CD14-positive monocyte (primary cell): ENCODE data around the gene SUPT6H. TPM values are rescaled to one million over a fixed set of nuclear protein-coding genes. Genes with fewer than 3 reads are reported as not detected.

Source experiments
- DNase-seq, 3 donors: peaks; one replicate each; pipeline ENCODE4 v3.0.0-alpha.2; 2011 to 2022
- H2AFZ ChIP-seq: 2 replicates; pipeline ENCODE4 v1.6.0; 2012; ENCODE audit warnings: mild to moderate bottlenecking, low read depth, low read length, inconsistent platforms; ENCODE audit not compliant: insufficient read depth, poor library complexity, severe bottlenecking
- H3K27ac ChIP-seq, 2 donors: 1 replicate in 1 of 2; 2 replicates in 1 of 2; pipeline ENCODE4 v1.5.1; 2012 to 2013; ENCODE audit warnings: low read length in 2 of 2, control low read depth in 1 of 2, inconsistent platforms in 1 of 2, low read depth in 1 of 2, mild to moderate bottlenecking in 1 of 2
- H3K27me3 ChIP-seq, 2 donors: one replicate each; pipeline versions ENCODE4 v1.6.0 to v1.6.1; 2011 to 2013; ENCODE audit warnings: low read length in 2 of 2; ENCODE audit not compliant: control insufficient read depth in 2 of 2, insufficient read depth in 2 of 2
- H3K36me3 ChIP-seq, 2 donors: replicated peaks in 1 of 2; 1 replicate in 1 of 2; 2 replicates in 1 of 2; pipeline versions ENCODE4 v1.5.1 to v1.6.1; 2012 to 2013; ENCODE audit warnings: low read length in 2 of 2, control low read depth in 1 of 2, inconsistent platforms in 1 of 2, mild to moderate bottlenecking in 1 of 2; ENCODE audit not compliant: insufficient read depth in 2 of 2, control insufficient read depth in 1 of 2
- H3K4me1 ChIP-seq, 2 donors: 1 replicate in 1 of 2; 2 replicates in 1 of 2; pipeline versions ENCODE4 v1.5.1 to v1.6.1; 2012 to 2013; ENCODE audit warnings: low read length in 2 of 2, control low read depth in 1 of 2, inconsistent platforms in 1 of 2, mild to moderate bottlenecking in 1 of 2, moderate library complexity in 1 of 2; ENCODE audit not compliant: insufficient read depth in 2 of 2, control insufficient read depth in 1 of 2
- H3K4me2 ChIP-seq: replicated peaks from 2 replicates; pipeline ENCODE3; 2012; ENCODE audit warnings: low read length, moderate library complexity, mild to moderate bottlenecking; ENCODE audit not compliant: poor library complexity, severe bottlenecking; ENCODE audit errors: extremely low read depth
- H3K4me3 ChIP-seq, 3 experiments: fragments of 200-600 bp in 1 of 3; sonication (generic) in 1 of 3; replicated peaks in 1 of 3; 1 replicate in 2 of 3; 2 replicates in 1 of 3; pipeline ENCODE4 v1.5.1; 2011 to 2013; ENCODE audit warnings: low read length in 3 of 3, mild to moderate bottlenecking in 3 of 3, control low read depth in 2 of 3, low read depth in 2 of 3, inconsistent platforms in 1 of 3, moderate library complexity in 1 of 3
- H3K79me2 ChIP-seq: 2 replicates; pipeline ENCODE4 v1.6.0; 2012; ENCODE audit warnings: mild to moderate bottlenecking, control low read depth, inconsistent platforms, low read length, moderate library complexity; ENCODE audit not compliant: insufficient read depth
- H3K9ac ChIP-seq: 2 replicates; pipeline ENCODE4 v1.6.0; 2017; ENCODE audit warnings: low read length, mild to moderate bottlenecking; ENCODE audit not compliant: insufficient read depth, poor library complexity, severe bottlenecking
- H3K9me3 ChIP-seq, 2 donors: replicated peaks in 1 of 2; 1 replicate in 1 of 2; 2 replicates in 1 of 2; pipeline versions ENCODE4 v1.5.1 to v1.6.1; 2012 to 2013; ENCODE audit warnings: low read length in 2 of 2, control low read depth in 1 of 2; ENCODE audit not compliant: control insufficient read depth in 1 of 2, insufficient read depth in 1 of 2
- H4K20me1 ChIP-seq: 2 replicates; pipeline ENCODE4 v1.6.0; 2012; ENCODE audit warnings: mild to moderate bottlenecking, low read length, control low read depth, moderate library complexity; ENCODE audit not compliant: insufficient read depth
- H3K27ac Mint-ChIP-seq, 7 donors: one replicate each; pipeline ENCODE4 v1.8.0; 2020; ENCODE audit warnings: mild to moderate bottlenecking in 7 of 7, mixed read lengths in 7 of 7, moderate library complexity in 6 of 7, inconsistent platforms in 2 of 7
- H3K27me3 Mint-ChIP-seq, 3 donors: one replicate each; pipeline ENCODE4 v1.8.0; 2021 to 2022; ENCODE audit warnings: low read depth in 3 of 3, mild to moderate bottlenecking in 3 of 3, mixed read lengths in 3 of 3, moderate library complexity in 3 of 3, inconsistent platforms in 1 of 3
- H3K36me3 Mint-ChIP-seq, 2 donors: one replicate each; pipeline ENCODE4 v1.8.0; 2020; ENCODE audit warnings: mixed read lengths in 2 of 2, inconsistent platforms in 1 of 2, mild to moderate bottlenecking in 1 of 2
- H3K4me1 Mint-ChIP-seq: one replicate; pipeline ENCODE4 v1.8.0; 2020; ENCODE audit warnings: mild to moderate bottlenecking, mixed read lengths
- H3K4me3 Mint-ChIP-seq, 2 donors: one replicate each; pipeline ENCODE4 v1.8.0; 2020; ENCODE audit warnings: mild to moderate bottlenecking in 2 of 2, mixed read lengths in 2 of 2, moderate library complexity in 1 of 2
- H3K9me3 Mint-ChIP-seq, 7 donors: one replicate each; pipeline ENCODE4 v1.8.0; 2020 to 2022; ENCODE audit warnings: mixed read lengths in 7 of 7, mild to moderate bottlenecking in 6 of 7, moderate library complexity in 6 of 7, inconsistent platforms in 2 of 7
- WGBS: methylation state at CpG from one replicate; pipeline ENCODE4 v1.1.5; 2013; ENCODE audit warnings: missing lambda C conversion rate; ENCODE audit not compliant: insufficient coverage; 5-methylcytosine and 5-hydroxymethylcytosine counted together
- intact Hi-C, 2 donors: fragments of 100-400 bp; cut with micrococcal nuclease; formaldehyde crosslinking; loops; one replicate each; pipeline versions ENCODE4 v1.15.0 to v1.15.1; 2023
- polyA plus RNA-seq, 3 donors: library from polyadenylated mRNA; depleted of rRNA in 1 of 3; unstranded in 2 of 3; stranded (reverse) in 1 of 3; fragments of 300-500 nt in 2 of 3; fragments of >200 nt in 1 of 3; fragmentation: Illumina TruSeq in 2 of 3; gene quantifications; 1 replicate in 2 of 3; 2 replicates in 1 of 3; pipeline ENCODE4 v1.2.3, GENCODE V29; 2012 to 2021
- TF ChIP-seq, protein P1 (sequence below): fragments of 200-600 bp; IDR thresholded peaks from one replicate; pipeline ENCODE4 v1.8.0; 2022; ENCODE audit warnings: antibody characterized with exemption, mild to moderate bottlenecking

The SUPT6H gene
- polyA plus RNA-seq, 3 donors, result 3.8 to 33.9 (median 7.8) TPM

DNA sequence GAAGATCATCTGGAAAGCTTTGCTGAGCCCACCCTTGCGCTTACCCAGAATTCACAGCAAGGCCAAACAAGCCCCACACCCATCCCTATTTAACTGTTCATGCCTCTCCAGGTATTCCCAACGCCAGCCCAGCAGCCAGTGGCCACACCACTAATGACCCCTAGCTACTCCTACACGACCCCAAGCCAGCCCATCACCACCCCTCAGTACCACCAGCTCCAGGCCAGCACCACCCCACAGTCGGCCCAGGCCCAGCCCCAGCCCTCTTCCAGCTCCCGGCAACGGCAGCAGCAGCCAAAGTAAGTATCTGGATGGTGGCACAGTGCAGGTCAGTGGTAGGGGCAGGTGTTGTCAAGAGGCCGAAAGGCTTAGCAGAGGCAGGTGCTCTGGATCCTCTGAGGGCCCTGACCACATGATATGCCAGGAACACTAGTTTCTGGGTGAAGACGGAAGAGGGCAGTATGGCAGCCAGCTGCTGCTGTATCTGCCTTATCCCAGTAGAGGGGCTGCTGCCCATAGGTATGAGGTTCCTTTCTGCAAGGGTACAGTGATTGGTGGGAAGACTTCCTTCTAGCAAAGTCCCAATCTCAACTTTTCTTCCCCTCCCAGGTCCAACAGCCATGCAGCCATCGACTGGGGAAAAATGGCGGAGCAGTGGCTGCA, 39.0 kb downstream of the SUPT6H start:
- Histone ChIP-seq H3K27me3 (no peaks in the 10 kb centered on the region), H3K79me2 (no peaks in the 10 kb centered on the region), H3K4me1 (no peaks in the 10 kb centered on the region), H4K20me1 (peaks cover 22% of the 10 kb centered on the region), H3K9ac (no peak overlapping the region), H3K27ac (no peak overlapping the region), H3K36me3 (peaks cover 86 to 97% of the 10 kb centered on the region in 2 donors), H3K4me3 (no peak overlapping the region), H2AFZ (no peak overlapping the region), H3K9me3 (no peaks in the 10 kb centered on the region), H3K4me2 (no peak overlapping the region)
- intact Hi-C loops, result no loop called here
- TF ChIP-seq, protein P1, sequence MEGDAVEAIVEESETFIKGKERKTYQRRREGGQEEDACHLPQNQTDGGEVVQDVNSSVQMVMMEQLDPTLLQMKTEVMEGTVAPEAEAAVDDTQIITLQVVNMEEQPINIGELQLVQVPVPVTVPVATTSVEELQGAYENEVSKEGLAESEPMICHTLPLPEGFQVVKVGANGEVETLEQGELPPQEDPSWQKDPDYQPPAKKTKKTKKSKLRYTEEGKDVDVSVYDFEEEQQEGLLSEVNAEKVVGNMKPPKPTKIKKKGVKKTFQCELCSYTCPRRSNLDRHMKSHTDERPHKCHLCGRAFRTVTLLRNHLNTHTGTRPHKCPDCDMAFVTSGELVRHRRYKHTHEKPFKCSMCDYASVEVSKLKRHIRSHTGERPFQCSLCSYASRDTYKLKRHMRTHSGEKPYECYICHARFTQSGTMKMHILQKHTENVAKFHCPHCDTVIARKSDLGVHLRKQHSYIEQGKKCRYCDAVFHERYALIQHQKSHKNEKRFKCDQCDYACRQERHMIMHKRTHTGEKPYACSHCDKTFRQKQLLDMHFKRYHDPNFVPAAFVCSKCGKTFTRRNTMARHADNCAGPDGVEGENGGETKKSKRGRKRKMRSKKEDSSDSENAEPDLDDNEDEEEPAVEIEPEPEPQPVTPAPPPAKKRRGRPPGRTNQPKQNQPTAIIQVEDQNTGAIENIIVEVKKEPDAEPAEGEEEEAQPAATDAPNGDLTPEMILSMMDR, result no peak
- H3K9me3 Mint-ChIP-seq, result no peaks in the 10 kb centered on the region
- H3K4me1 Mint-ChIP-seq, result no peaks in the 10 kb centered on the region
- WGBS, result 99% methylated on average over 9 of the region's 10 CpGs
- peaks cover 0 to 2% (median 2%) of the 10 kb centered on the region in 3 donors for H3K27me3 Mint-ChIP-seq
- no peak for DNase-seq
- H3K36me3 Mint-ChIP-seq, result peaks cover 89 to 96% of the 10 kb centered on the region in 2 donors
- no peak overlapping the region for H3K4me3 Mint-ChIP-seq
- peak overlapping the region in 3 of 7 donors; percentile 26 to 69 (median 37) for H3K27ac Mint-ChIP-seq

- no peaks in the 10 kb centered on the region for H3K4me1 ChIP-seq
- H3K4me3 ChIP-seq, result no peak overlapping the region
- no peak overlapping the region for H3K27ac ChIP-seq
- 90% methylated on average over 9 of the region's 10 CpGs for WGBS
- no peak overlapping the region for H2AFZ ChIP-seq
- TF ChIP-seq, protein P1, result no peak
- H3K36me3 Mint-ChIP-seq, result peaks cover 81 to 84% of the 10 kb centered on the region in 2 donors
- peaks cover 1% of the 10 kb centered on the region for H3K4me1 Mint-ChIP-seq
- intact Hi-C loops, result no loop called here
- H3K9me3 ChIP-seq, result no peaks in the 10 kb centered on the region
- no peak overlapping the region for H3K4me3 Mint-ChIP-seq
- peaks cover 0 to 2% (median 2%) of the 10 kb centered on the region in 3 donors for H3K27me3 Mint-ChIP-seq
- H3K9me3 Mint-ChIP-seq, result no peaks in the 10 kb centered on the region
- H3K9ac ChIP-seq, result no peak overlapping the region
- peaks cover 73 to 86% of the 10 kb centered on the region in 2 donors for H3K36me3 ChIP-seq
- no peaks in the 10 kb centered on the region for H3K27me3 ChIP-seq
- no peaks in the 10 kb centered on the region for H3K79me2 ChIP-seq
- peaks cover 19% of the 10 kb centered on the region for H4K20me1 ChIP-seq
- H3K27ac Mint-ChIP-seq, result peak overlapping the region in 2 of 7 donors; percentile 6 to 35
- no peak overlapping the region for H3K4me2 ChIP-seq
- no peak for DNase-seq
These were observed 40.2 kb downstream of the SUPT6H start for GRCh38 chr17:28702026-28702751.
